ENCODE measurements around the gene PRICKLE3. TPM values are rescaled to one million over a fixed set of nuclear protein-coding genes. Genes with fewer than 3 reads are reported as not detected.

Gene PRICKLE3
- total RNA-seq, 2 experiments from 2014 or later: 9.9 to 16.7 TPM

- TF ChIP-seq CTCF (conservative IDR thresholded peaks at IDR 0.05; ENCODE audit: low read length): no peak
- TF ChIP-seq EZH2phosphoT487 (IDR thresholded peaks at IDR 0.05; ENCODE audit: borderline replicate concordance, low read depth, low read length): no peak
Measured at GRCh38 chrX:49212209-49212608, 26.0 kb upstream of the PRICKLE3 start.

GRCh38 chrX:49211074-49211473 is 24.9 kb upstream of the PRICKLE3 start:
- H3K79me2 ChIP-seq (ENCODE audit: insufficient read depth, low read depth, low read length): no peaks in the 10 kb centered on the region
- no peaks in the 10 kb centered on the region for H4K20me1 ChIP-seq (ENCODE audit: insufficient read depth, low read length)
- CTCF ChIA-PET (ENCODE audit: unreplicated experiment): interaction anchor here (0.6 kb wide), 1 partner anchor 66 kb away, joined by 5 read pairs; no protein-coding TSS in a partner anchor
- TF ChIP-seq CTCF (conservative IDR thresholded peaks at IDR 0.05; ENCODE audit: low read length) (no peak), EZH2phosphoT487 (IDR thresholded peaks at IDR 0.05; ENCODE audit: borderline replicate concordance, low read depth, low read length) (no peak)
- no peak overlapping the region for H2AFZ ChIP-seq (ENCODE audit: low read length)
- H3K4me3 ChIP-seq (ENCODE audit: low read depth, low read length, poor library complexity, severe bottlenecking): no peak overlapping the region
- H3K36me3 ChIP-seq (ENCODE audit: insufficient read depth, low read length): no peaks in the 10 kb centered on the region
- H3K4me1 ChIP-seq (ENCODE audit: insufficient read depth, low read length, poor library complexity, severe bottlenecking): no peaks in the 10 kb centered on the region
- H3K4me2 ChIP-seq (ENCODE audit: low read length): no peak overlapping the region
- intact Hi-C loops (cut with micrococcal nuclease; ENCODE audit: unreplicated experiment): no loop called here
- no peaks in the 10 kb centered on the region for H3K9me2 ChIP-seq (ENCODE audit: insufficient read depth, low read length)
- no peak for DNase-seq (ENCODE audit: low spot score)
- POLR2A ChIA-PET: no interaction called here
- no peak overlapping the region for H3K27ac ChIP-seq (ENCODE audit: low read depth, low read length, poor library complexity, severe bottlenecking)
- no peaks in the 10 kb centered on the region for H3K9me3 ChIP-seq (ENCODE audit: low read length)
- BruUV-seq (replicated peaks): no TSS peak

More at GRCh38 chrX:49212209-49212608, 26.0 kb upstream of the PRICKLE3 start:
- Histone ChIP-seq H3K4me2 (ENCODE audit: low read length) (no peak overlapping the region), H3K4me1 (ENCODE audit: insufficient read depth, low read length, poor library complexity, severe bottlenecking) (no peaks in the 10 kb centered on the region), H2AFZ (ENCODE audit: low read length) (no peak overlapping the region), H3K9me3 (ENCODE audit: low read length) (no peaks in the 10 kb centered on the region), H3K4me3 (ENCODE audit: low read depth, low read length, poor library complexity, severe bottlenecking) (no peak overlapping the region), H4K20me1 (ENCODE audit: insufficient read depth, low read length) (no peaks in the 10 kb centered on the region), H3K27ac (ENCODE audit: low read depth, low read length, poor library complexity, severe bottlenecking) (no peak overlapping the region), H3K36me3 (ENCODE audit: insufficient read depth, low read length) (no peaks in the 10 kb centered on the region), H3K79me2 (ENCODE audit: insufficient read depth, low read depth, low read length) (no peaks in the 10 kb centered on the region), H3K9me2 (ENCODE audit: insufficient read depth, low read length) (no peaks in the 10 kb centered on the region)
- BruUV-seq (replicated peaks): no TSS peak
- POLR2A ChIA-PET: no interaction called here
- intact Hi-C loops (cut with micrococcal nuclease; ENCODE audit: unreplicated experiment): no loop called here
- CTCF ChIA-PET (ENCODE audit: unreplicated experiment): no interaction called here
- DNase-seq (ENCODE audit: low spot score): no peak

- no peak for DNase-seq (ENCODE audit: low spot score)
- H3K79me2 ChIP-seq (ENCODE audit: insufficient read depth, low read depth, low read length): no peaks in the 10 kb centered on the region
- intact Hi-C loops (cut with micrococcal nuclease; ENCODE audit: unreplicated experiment): no loop called here
- H3K9me2 ChIP-seq (ENCODE audit: insufficient read depth, low read length): no peaks in the 10 kb centered on the region
- BruUV-seq (replicated peaks): no TSS peak
- ChIA-PET CTCF (ENCODE audit: unreplicated experiment) (no interaction called here), POLR2A (no interaction called here)
- H3K27ac ChIP-seq (ENCODE audit: low read depth, low read length, poor library complexity, severe bottlenecking): no peak overlapping the region
- no peak overlapping the region for H3K4me2 ChIP-seq (ENCODE audit: low read length)
- TF ChIP-seq CTCF (conservative IDR thresholded peaks at IDR 0.05; ENCODE audit: low read length): no peak
- no peak for TF ChIP-seq EZH2phosphoT487 (IDR thresholded peaks at IDR 0.05; ENCODE audit: borderline replicate concordance, low read depth, low read length)
- no peaks in the 10 kb centered on the region for H4K20me1 ChIP-seq (ENCODE audit: insufficient read depth, low read length)
- H3K9me3 ChIP-seq (ENCODE audit: low read length): no peaks in the 10 kb centered on the region
- H3K4me1 ChIP-seq (ENCODE audit: insufficient read depth, low read length, poor library complexity, severe bottlenecking): no peaks in the 10 kb centered on the region
- no peak overlapping the region for H3K4me3 ChIP-seq (ENCODE audit: low read depth, low read length, poor library complexity, severe bottlenecking)
- no peak overlapping the region for H2AFZ ChIP-seq (ENCODE audit: low read length)
- no peaks in the 10 kb centered on the region for H3K36me3 ChIP-seq (ENCODE audit: insufficient read depth, low read length)
Measured at GRCh38 chrX:49210406-49210805, 24.2 kb upstream of the PRICKLE3 start.
